GM12801 (cell line): ENCODE measurements around the gene MEG3.

Experiments
- CTCF ChIP-seq: IDR thresholded peaks from one replicate; pipeline ENCODE4 v1.5.1; 2011; ENCODE audit warnings: control low read depth; ENCODE audit not compliant: insufficient read length; ENCODE audit errors: extremely low read depth

The MEG3 gene

GRCh38 chr14:100892496-100893227 lies 66.7 kb downstream of the MEG3 start:
- TF ChIP-seq CTCF: no peak

GRCh38 chr14:100893228-100893601 lies 67.3 kb downstream of the MEG3 start:
- no peak for TF ChIP-seq CTCF

GRCh38 chr14:100893760-100894159 lies 67.8 kb downstream of the MEG3 start:
- TF ChIP-seq CTCF: no peak

- TF ChIP-seq CTCF: no peak
Observed at GRCh38 chr14:100894416-100894815, 68.5 kb downstream of the MEG3 start.

GRCh38 chr14:100895411-100895810 lies 69.5 kb downstream of the MEG3 start:
- TF ChIP-seq CTCF: no peak

GRCh38 chr14:100896369-100897060 lies 70.6 kb downstream of the MEG3 start:
- TF ChIP-seq CTCF: no peak

GRCh38 chr14:100898465-100898864 lies 72.5 kb downstream of the MEG3 start:
- no peak for TF ChIP-seq CTCF
